ENCODE results near the gene TRAF3.

TRAF3 gene

DNA sequence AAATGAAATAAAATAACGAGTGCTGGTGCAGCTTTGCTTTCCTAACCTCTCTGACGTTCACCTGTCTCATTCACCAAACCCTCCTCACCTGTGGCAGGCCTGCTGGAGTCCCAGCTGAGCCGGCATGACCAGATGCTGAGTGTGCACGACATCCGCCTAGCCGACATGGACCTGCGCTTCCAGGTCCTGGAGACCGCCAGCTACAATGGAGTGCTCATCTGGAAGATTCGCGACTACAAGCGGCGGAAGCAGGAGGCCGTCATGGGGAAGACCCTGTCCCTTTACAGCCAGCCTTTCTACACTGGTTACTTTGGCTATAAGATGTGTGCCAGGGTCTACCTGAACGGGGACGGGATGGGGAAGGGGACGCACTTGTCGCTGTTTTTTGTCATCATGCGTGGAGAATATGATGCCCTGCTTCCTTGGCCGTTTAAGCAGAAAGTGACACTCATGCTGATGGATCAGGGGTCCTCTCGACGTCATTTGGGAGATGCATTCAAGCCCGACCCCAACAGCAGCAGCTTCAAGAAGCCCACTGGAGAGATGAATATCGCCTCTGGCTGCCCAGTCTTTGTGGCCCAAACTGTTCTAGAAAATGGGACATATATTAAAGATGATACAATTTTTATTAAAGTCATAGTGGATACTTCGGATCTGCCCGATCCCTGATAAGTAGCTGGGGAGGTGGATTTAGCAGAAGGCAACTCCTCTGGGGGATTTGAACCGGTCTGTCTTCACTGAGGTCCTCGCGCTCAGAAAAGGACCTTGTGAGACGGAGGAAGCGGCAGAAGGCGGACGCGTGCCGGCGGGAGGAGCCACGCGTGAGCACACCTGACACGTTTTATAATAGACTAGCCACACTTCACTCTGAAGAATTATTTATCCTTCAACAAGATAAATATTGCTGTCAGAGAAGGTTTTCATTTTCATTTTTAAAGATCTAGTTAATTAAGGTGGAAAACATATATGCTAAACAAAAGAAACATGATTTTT, 128.2 kb downstream of the TRAF3 start:
- no peaks in the 10 kb centered on the region; the same call in none of the 2 replicates for H3K36me3 ChIP-seq (ENCODE audit: insufficient read depth, low read length)

DNA sequence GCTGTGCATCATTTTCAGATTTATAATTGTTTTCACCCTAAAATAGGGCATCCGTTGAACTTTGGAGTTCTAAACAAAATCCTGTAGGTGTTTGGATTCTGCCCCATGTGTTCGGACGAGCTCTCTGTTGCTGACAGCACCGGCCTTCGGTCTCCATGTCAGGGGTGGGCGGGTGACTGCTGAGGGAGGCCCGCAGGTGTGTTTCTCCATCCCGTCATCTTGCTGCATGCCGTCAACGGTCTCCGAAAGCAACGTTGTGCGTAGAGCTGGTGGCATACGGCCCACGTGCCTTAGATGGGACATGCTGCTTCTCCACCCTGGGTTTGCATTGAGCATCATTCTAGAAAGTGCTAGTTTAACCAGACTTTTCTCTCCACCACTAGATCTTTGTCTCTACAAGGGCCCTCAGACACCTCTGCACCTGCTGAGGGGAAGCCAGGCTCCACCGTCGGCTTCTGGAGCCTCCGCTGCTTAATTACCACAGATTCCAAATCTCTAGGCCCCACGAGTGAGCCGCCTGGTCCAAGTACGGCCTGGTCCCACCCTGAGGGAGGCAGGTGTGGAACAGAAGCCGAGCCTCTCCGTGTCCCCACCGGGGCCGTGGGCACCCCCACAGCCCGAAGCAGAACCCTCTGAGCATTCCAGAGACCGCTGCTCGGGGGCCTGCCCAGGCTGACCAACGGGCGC, 129.5 kb downstream of the TRAF3 start:
- Histone ChIP-seq H3K9me3 (ENCODE audit: control insufficient read depth, insufficient read depth, low read length) (no peaks in the 10 kb centered on the region; the same call in 1 of the 2 replicates), H3K4me1 (ENCODE audit: insufficient read depth, low read length) (no peaks in the 10 kb centered on the region), H3K9ac (ENCODE audit: low read depth, low read length) (no peak overlapping the region), H3K36me3 (ENCODE audit: insufficient read depth, low read length) (no peaks in the 10 kb centered on the region; the same call in none of the 2 replicates)

More for the DNA sequence above, 128.2 kb downstream of the TRAF3 start:
- Histone ChIP-seq H3K9me3 (ENCODE audit: control insufficient read depth, insufficient read depth, low read length) (no peaks in the 10 kb centered on the region; the same call in 1 of the 2 replicates), H3K9ac (ENCODE audit: low read depth, low read length) (no peak overlapping the region), H3K4me1 (ENCODE audit: insufficient read depth, low read length) (no peaks in the 10 kb centered on the region)

DNA sequence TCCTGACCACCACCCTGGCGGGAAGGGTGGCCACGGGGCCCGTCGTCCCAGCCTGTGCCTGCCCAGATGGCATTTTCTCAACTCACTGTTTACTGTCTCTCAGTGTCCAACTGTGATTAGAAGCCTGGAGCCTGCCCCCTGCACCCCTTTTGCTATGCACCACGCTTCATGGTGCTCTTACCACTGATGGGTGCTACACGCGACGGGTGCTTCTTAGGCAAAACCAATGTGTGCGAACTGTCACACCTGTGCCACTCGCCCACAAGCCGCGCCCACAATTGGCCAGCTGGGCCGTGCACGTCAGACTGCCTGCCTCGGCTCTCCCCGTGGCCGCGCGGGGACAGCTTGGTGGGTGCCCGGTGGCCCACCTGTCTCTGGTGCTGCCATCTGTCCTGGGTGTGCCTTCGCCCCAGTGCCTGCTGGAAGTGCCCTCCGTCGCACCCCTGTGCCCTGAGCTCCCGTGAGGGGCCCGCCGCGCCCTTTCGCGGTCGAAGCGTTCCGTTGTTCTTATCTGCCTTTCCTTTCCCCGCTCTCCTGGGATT, 130.1 kb downstream of the TRAF3 start:
- H3K4me1 ChIP-seq (ENCODE audit: insufficient read depth, low read length), result no peaks in the 10 kb centered on the region
- no peak overlapping the region for H3K9ac ChIP-seq (ENCODE audit: low read depth, low read length)
- no peaks in the 10 kb centered on the region; the same call in none of the 2 replicates for H3K36me3 ChIP-seq (ENCODE audit: insufficient read depth, low read length)
- no peaks in the 10 kb centered on the region; the same call in 1 of the 2 replicates for H3K9me3 ChIP-seq (ENCODE audit: control insufficient read depth, insufficient read depth, low read length)

DNA sequence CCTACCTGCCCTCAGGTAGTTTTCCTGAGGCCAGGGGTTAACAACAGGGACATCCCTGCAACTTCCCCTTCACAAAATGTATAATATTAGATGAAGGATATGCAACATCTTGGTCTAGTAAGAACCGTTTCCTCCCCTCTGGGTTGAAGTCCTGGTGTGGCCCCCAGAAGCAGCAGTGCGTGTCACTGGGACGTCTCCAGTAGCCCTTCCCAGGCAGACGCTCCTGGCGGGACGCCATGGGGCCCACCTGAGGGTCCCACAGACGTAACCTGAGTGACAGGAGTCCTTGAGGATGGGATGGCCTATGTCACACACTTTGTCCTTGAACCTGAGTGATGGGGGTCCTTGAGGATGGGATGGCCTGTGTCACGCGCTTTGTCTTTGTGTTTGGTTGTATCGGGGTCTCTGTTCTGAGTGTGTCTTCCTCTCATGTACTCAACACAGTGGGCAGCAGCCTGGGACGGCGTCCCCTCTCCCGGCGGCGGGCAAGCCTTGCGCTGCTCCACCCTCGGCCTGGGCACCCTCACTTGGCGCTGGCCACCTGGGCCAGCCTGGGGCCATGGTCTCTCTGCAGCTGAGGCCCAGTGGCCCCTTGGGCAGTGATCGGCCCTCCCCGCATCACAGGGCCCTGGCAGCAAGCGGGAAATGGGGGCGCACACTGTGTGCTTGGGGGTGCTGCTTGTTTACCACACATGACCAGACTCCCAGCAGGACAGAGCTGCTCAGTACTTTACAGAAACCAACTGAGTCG, 130.9 kb downstream of the TRAF3 start:
- no peaks in the 10 kb centered on the region; the same call in none of the 2 replicates for H3K36me3 ChIP-seq (ENCODE audit: insufficient read depth, low read length)
- no peak overlapping the region for H3K9ac ChIP-seq (ENCODE audit: low read depth, low read length)
- no peaks in the 10 kb centered on the region for H3K4me1 ChIP-seq (ENCODE audit: insufficient read depth, low read length)
- no peaks in the 10 kb centered on the region; the same call in 1 of the 2 replicates for H3K9me3 ChIP-seq (ENCODE audit: control insufficient read depth, insufficient read depth, low read length)

DNA sequence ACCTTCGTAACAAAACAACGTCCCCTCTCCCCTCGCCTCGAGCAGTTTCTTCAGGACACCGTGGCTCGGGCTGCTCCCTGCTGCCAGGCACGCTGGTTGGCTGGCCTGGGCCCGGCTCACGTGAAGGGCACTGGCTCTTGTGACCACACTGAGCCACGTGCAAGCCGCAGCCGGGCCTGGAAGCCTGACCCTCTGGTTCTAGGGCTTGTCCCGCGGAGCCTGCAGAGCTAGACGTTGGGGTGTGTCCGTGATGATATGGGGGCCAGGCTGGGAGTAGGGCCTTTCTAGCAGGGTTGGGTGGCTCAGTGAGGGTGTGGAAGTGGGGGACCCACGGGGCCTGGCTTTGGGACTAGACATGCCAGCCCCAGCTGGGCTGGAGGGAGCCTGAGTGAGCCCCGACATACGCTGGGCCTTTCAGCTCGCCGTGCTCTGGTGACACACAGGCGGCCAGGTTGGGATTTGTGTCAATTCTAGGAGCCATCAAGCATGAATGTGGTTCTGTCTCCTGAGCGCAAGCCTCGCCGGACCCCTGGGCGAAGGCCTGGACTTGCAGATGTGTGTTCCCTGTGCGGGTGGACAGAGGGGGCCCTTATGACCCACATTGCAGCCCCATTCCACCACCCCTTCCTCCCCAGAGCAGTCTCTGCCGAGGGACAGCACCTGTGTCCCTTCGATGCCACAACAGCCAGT, 131.7 kb downstream of the TRAF3 start:
- no peaks in the 10 kb centered on the region for H3K4me1 ChIP-seq (ENCODE audit: insufficient read depth, low read length)
- no peaks in the 10 kb centered on the region; the same call in 1 of the 2 replicates for H3K9me3 ChIP-seq (ENCODE audit: control insufficient read depth, insufficient read depth, low read length)
- no peak overlapping the region for H3K9ac ChIP-seq (ENCODE audit: low read depth, low read length)
- no peaks in the 10 kb centered on the region; the same call in none of the 2 replicates for H3K36me3 ChIP-seq (ENCODE audit: insufficient read depth, low read length)

DNA sequence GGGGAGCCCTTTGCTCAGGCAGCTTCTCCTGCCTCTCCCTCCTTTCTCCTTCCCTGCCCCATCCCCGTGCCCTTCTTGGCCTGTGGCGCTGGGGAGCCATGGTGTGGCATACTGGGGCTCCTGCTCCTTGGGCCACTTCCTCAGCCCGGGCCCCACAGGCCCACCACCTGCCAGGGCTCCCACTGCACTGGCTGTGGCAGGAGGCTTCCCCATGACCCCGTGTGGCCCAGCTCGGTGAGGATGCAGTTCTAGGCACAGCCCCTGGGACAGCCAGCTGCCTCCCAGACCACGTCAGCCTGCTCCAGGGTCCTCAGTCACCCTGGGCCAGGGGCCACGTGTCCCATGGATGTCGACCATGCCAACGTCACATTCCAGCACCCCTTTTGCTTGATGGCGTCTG, 132.2 kb downstream of the TRAF3 start:
- no peaks in the 10 kb centered on the region for H3K4me1 ChIP-seq (ENCODE audit: insufficient read depth, low read length)
- H3K36me3 ChIP-seq (ENCODE audit: insufficient read depth, low read length), result no peaks in the 10 kb centered on the region; the same call in none of the 2 replicates
- H3K9ac ChIP-seq (ENCODE audit: low read depth, low read length), result no peak overlapping the region
- H3K9me3 ChIP-seq (ENCODE audit: control insufficient read depth, insufficient read depth, low read length), result no peaks in the 10 kb centered on the region; the same call in 1 of the 2 replicates

DNA sequence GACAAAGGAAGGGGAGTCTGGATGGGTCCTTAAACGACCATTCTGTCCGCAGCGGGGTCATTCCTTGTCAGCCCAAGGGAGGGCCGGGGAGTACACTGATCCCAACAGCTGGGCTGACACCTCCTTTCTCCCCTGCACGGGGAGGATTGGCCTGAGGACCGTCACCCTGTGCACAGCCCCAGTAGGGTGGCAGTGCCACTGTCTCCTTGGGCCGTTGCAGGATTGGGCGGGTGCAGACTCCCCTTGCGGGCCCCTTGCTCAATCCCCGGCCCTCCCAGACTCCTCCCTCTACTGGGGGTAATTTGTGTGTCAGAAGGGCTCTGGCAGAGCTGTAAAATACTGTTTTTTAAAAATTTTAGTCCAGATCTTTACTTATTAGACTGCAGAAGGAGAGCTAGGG, 132.7 kb downstream of the TRAF3 start:
- H3K4me1 ChIP-seq (ENCODE audit: insufficient read depth, low read length), result no peaks in the 10 kb centered on the region
- no peak overlapping the region for H3K9ac ChIP-seq (ENCODE audit: low read depth, low read length)
- H3K36me3 ChIP-seq (ENCODE audit: insufficient read depth, low read length), result no peaks in the 10 kb centered on the region; the same call in none of the 2 replicates
- no peaks in the 10 kb centered on the region; the same call in 1 of the 2 replicates for H3K9me3 ChIP-seq (ENCODE audit: control insufficient read depth, insufficient read depth, low read length)

DNA sequence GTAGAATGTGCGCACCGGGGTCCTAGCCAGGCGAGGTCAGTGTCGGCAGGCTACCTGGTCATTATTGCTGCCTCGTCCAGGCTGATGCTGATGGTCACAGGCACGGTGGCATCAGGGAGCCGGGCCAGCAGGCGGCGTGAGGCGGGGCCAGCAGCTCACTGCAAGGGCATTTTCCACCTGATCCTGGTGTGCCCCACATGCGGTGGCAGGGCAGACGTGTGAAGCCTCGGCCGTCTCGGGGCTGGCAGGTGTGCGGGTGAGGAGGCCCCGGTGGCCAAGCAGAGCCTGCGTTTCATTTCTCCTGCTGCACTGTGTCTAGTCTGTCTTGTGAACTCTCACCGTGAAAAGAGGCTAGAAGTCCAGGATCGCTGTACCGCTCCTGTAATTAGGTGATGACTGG, 133.2 kb downstream of the TRAF3 start:
- H3K9me3 ChIP-seq (ENCODE audit: control insufficient read depth, insufficient read depth, low read length), result no peaks in the 10 kb centered on the region; the same call in 1 of the 2 replicates
- no peaks in the 10 kb centered on the region; the same call in 1 of the 2 replicates for H3K36me3 ChIP-seq (ENCODE audit: insufficient read depth, low read length)
- no peaks in the 10 kb centered on the region for H3K4me1 ChIP-seq (ENCODE audit: insufficient read depth, low read length)
- no peak overlapping the region for H3K9ac ChIP-seq (ENCODE audit: low read depth, low read length)

DNA sequence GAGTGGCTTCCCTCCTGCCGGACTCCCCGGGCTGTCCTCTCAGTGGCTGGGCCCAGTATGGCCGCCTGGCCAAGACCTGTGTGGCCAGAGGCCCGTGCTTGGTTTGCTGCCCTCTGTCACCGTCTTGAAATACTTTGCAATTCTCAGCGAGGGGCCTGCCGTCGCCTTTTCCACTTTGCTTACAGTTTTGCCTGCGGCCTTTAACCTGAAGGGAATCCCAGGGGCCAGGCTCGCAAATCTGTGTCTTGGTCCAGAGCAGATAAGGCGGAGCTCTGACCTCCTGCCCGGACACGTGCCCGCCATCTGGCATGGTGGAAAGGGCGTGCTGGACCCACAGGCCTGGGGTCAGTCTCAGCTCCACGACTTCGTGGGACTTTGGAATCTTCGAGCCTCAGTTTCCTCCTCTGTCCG, 134.3 kb downstream of the TRAF3 start:
- no peaks in the 10 kb centered on the region; the same call in 1 of the 2 replicates for H3K9me3 ChIP-seq (ENCODE audit: control insufficient read depth, insufficient read depth, low read length)
- no peaks in the 10 kb centered on the region; the same call in 1 of the 2 replicates for H3K36me3 ChIP-seq (ENCODE audit: insufficient read depth, low read length)
- H3K9ac ChIP-seq (ENCODE audit: low read depth, low read length), result no peak overlapping the region
- no peaks in the 10 kb centered on the region for H3K4me1 ChIP-seq (ENCODE audit: insufficient read depth, low read length)

DNA sequence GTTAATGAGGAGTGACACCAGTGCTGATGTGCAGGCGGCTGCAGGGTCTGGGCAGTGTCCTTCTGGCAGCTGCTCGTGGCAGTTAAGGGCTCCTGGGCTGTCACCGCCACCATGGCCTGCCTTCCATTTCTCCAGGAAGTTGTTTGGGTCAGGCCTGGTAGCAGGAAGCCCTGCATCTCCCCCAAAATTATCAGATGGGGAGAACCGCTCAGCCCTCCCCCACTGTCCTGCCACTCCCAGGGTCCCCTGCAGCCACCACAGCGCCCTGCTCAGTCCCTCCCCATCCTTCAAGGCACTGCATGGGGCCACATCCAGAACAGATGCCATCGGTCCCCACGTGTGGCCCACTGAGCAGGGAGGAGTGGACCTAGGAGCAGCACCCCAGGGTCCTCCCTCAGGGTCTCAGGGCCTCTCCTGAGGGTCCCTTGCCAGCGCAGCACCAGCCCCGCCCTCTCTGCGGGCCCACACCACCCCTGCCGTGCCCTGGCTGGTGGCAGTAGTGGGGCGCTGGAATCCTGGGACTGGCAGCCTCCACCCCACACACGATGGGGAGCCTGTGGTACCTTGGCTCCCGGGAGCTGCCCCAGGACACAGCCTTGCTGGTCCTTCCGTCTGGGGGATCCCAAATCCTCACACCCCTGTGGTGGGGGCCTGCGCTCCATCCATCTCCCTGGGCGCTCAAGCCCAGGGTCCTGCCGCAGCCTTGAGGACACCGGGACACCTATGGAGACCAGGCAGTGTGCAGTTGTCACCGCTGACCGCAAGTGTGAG, 134.9 kb downstream of the TRAF3 start:
- no peaks in the 10 kb centered on the region; the same call in 1 of the 2 replicates for H3K36me3 ChIP-seq (ENCODE audit: insufficient read depth, low read length)
- no peaks in the 10 kb centered on the region; the same call in 1 of the 2 replicates for H3K9me3 ChIP-seq (ENCODE audit: control insufficient read depth, insufficient read depth, low read length)
- no peaks in the 10 kb centered on the region for H3K4me1 ChIP-seq (ENCODE audit: insufficient read depth, low read length)
- H3K9ac ChIP-seq (ENCODE audit: low read depth, low read length), result no peak overlapping the region

DNA sequence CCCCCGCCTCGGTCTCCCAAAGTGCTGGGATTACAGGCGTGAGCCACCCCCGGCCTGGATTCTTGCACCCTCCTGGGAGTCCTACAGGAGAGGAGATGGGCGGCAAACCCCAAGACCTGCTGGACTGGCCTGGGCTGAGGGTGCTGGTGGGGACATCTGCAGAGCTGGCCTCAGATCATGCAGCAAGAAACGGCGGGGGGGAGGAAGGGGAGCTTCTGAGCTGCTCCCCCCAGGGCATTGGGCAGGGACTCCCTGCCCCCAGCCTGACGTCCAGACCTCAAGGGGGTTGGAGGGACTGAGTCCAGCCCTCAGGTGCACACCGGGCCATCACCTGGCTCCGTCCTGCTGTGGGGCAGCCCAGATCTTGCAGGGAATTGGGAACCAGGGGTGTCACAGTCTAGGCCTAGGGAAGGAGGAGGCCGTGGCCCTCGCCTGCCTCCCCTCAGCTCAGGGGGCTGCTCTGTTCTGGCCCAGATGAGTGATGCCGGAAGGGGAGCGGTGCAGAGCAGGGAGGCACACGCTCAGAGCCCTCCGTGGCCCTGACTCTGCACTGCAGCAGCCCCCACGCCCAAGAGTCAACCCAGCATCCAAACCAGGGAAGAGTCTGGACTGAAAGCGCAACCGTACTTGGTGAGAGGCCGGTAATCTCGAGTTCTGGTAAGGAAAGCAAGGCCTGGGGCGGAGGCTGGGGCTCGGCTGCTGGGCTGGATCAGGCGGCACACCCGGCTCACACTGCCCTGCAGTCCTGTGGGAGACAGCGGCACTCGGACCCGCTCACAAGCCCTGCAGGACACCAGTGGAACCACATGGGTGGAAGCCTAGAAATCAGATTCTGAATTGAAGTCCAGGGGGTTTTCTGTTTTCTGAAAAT, 136.3 kb downstream of the TRAF3 start:
- Histone ChIP-seq H3K9me3 (ENCODE audit: control insufficient read depth, insufficient read depth, low read length) (no peaks in the 10 kb centered on the region), H3K9ac (ENCODE audit: low read depth, low read length) (no peak overlapping the region), H3K4me1 (ENCODE audit: insufficient read depth, low read length) (no peaks in the 10 kb centered on the region), H3K36me3 (ENCODE audit: insufficient read depth, low read length) (no peaks in the 10 kb centered on the region)
